ENCODE measurements around the gene GNG12.

DNA sequence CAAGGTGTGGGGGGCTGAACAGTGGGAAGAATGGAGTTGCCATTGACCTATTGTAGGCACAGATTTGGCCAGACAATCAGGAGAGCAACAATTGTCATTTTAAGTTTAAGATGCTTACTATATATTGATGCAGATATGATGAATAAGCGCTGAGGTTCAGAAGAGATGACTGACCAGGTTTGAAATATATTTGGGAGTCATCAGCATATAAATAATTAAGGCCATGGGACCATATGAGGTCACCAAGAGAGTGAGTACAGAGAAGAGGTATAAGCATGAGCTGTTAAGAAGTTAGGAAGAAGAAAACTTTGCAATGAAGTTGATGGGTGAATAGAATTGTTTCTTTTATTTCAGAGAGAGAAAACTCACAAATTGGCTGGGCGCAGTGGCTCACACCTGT is 152.8 kb downstream of the GNG12 start:
- no peak for TF ChIP-seq POLR2A (IDR thresholded peaks at IDR 0.05; ENCODE audit: low read depth, low read length)
- no peak for TF ChIP-seq POLR2AphosphoS5 (IDR thresholded peaks at IDR 0.05; ENCODE audit: low read depth, low read length)
- no peak for TF ChIP-seq TAF1 (IDR thresholded peaks at IDR 0.05; ENCODE audit: low read depth, low read length)
- TF ChIP-seq SPI1 (IDR thresholded peaks at IDR 0.05; ENCODE audit: low read depth, low read length), result no peak
- no peak for TF ChIP-seq POU2F2 (IDR thresholded peaks at IDR 0.05; ENCODE audit: low read depth, low read length)
- no peak for TF ChIP-seq PAX5 (IDR thresholded peaks at IDR 0.05; ENCODE audit: insufficient read depth, low read length, severe bottlenecking)

Data from GM12891 (cell line).